Stimulated activated CD4-positive, alpha-beta T cell treated with anti-CD3 and anti-CD28 coated beads, Interleukin-1b, Interleukin-23, amount 100 ng/mL, for 48 hours (primary cell): Measurements from ENCODE around the gene PRCP.
"Not testable (repeated sequence)": the region's sequence is repeated elsewhere in the genome, so short reads cannot be mapped to it uniquely, and the experiment has no call there.

Experiments
- DNase-seq: peaks from one replicate; pipeline ENCODE4 v3.0.0-alpha.2; 2020

Gene PRCP

DNA sequence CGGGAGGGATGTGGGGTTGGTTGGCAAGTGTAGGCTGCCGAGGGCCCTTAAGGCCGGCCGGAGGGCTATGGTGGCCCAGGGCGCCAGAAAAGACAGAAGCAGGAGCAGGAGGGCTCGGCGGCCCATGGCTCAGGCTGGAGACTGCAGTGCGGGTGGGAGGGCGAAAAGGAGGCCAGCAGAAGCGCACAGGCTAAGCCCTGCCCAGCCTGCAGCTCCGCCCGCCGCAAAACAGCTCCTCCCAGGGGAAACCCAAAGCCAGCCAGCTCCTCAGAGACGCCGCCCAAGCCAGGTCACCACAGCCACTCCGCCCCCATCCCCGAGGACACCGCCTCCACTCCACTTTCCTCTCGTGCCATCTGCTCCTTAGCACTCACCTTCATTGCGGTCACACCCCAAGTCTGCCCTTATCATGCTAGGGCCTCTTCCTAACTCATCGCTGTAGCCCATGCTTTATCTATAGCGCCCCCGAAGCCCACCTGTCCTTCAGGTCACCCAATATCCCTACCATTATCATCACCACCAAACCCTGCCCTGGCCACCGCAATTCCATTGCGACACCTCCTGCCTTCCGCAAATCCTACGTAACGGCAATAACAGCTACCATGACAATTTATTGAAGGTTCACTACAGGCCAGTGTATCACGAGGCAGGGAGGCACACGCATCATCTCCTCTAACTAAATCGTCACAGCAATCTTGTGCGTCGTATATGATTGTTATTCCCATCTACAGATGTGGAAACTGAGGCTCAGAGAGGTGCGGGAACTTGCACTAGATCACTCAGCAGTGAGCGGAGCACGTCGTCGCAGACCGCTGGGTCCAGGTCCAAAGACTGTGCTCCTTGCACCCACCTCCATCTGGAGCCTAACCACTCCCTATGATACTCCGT is at the start of gene PRCP:
Gene PRCP (minus strand): TSS at position 154 of the 888 bp plus-strand sequence. CDS start 28 bp downstream, at position 126.
- DNase-seq: peak; percentile 95

DNA sequence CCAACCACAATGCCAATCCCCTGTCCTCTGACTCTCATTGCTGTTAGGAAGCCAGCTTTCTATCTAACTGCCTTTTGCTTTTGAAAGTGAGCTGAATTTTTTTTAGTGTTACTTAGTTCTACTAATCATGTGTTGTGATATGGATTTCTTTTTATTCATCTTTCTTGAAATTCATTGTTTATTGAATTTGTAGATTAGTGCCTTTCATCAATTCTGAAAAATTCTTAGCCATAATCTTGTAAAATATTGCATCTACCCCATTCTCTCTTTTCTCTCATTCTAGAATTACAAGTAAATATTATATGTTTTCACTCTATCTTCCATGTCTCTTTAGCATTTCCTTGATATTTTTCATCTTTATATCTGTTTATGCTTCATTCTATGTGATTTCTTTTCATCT is 49.1 kb upstream of the PRCP start:
- DNase-seq: no peak

DNA sequence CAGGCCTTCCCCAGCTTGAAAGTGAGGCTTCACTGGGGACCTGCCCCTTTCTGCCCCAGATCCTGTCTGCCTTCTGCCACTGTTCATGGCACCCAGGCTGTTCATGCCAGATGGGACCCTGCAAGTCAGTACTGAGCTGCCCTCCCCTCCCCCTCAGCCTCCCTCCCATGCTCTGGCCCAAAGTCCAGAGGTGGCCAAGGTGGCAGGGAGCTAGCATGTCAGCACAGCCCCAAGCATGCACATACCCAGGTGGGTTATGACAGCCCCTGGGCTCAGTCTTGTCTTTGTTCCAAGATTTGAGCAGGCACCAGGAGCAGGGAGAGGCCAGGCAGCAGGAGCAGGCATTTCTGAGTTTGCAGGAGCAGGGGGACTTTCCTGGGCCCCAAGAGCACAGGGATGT is 45.5 kb upstream of the PRCP start:
- no peak for DNase-seq

DNA sequence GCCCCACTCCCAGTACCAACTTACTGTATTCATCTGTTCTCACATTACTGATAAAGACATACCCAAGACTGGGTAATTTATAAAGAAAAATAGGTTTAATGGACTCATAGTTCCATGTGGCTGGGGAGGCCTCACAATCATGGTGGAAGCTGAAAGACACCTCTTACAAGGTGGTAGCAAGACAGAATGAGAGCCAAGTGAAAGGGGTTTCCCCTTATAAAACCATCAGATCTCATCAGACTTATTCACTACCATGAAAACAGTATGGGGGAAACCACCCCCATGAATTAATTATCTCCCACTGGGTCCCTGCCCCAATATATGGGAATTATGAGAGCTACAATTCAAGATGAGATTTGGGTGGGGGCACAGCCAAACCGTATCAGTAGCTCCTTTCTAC is 44.8 kb upstream of the PRCP start:
- DNase-seq: not testable (repeated sequence)

DNA sequence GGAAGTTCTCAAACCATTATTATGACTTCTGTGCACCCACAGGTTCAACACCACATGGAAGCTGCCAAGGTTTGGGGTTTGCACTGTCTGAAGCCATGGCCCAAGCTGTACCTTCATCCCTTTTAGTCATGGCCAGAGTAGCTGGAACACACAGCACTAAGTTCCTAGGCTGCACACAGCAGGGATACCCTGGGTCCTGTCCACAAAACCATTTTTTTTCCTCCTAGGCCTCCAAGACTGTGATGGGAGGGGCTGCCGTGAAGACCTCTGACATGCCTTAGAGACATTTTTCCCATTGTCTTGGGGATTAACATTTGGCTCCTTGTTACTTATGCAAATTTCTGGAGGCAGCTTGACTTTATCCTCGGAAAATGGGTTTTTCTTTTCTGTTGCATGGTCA is 44.0 kb upstream of the PRCP start:
- no peak for DNase-seq

DNA sequence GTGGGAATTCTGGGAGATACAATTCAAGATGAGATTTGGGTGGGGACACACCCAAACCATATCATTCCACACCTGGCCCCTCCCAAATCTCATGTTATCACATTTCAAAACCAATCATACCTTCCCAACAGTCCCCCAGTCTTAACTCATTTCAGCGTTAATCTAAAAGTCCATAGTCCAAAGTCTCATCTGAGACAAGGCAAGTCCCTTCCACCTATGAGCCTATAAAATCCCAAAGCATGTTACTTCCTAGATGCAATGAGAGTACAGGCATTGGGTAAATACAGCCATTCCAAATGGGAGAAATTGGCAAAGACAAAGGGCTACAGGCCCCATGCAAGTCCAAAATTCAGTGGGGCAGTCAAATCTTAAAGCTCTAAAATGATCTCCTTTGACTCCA is 43.2 kb upstream of the PRCP start:
- DNase-seq: not testable (repeated sequence)

DNA sequence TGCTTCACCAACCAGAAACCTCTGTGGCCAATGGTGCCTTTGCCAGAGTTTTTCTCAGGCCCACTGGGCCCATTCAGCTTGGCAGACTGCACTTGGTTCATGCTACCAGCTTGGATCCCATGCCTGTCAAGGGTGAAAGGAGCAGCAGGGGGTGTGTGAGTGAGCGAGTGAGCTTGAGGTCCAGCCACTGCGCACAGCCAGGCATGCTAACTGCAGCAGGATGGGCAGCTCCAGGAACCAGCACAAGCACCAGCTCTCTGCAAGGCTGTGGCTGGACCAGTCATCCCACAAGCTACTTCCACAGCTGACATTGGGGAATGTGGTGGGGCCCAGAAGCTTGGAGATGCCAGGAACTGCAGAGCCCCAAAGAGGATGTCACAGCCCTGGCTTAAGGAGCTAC is 42.1 kb upstream of the PRCP start:
- DNase-seq: no peak

DNA sequence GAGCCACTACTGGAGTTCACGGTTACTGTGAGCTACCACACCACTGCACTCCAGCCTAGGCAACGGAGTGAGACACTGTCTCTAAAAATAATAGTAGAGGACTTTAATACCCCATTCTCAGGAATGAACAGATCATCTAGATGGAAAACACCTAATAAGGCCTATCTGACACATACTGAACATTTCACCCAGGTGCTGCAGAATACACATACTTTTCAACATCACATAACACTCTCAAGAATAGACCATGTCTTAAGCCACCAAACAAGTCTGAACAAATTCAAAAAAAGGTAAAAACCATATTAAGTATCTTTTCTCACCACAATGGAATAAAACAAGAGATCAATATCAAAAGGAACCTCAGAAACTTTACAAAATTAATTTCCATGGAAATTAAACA is 39.2 kb upstream of the PRCP start:
- DNase-seq: no peak

DNA sequence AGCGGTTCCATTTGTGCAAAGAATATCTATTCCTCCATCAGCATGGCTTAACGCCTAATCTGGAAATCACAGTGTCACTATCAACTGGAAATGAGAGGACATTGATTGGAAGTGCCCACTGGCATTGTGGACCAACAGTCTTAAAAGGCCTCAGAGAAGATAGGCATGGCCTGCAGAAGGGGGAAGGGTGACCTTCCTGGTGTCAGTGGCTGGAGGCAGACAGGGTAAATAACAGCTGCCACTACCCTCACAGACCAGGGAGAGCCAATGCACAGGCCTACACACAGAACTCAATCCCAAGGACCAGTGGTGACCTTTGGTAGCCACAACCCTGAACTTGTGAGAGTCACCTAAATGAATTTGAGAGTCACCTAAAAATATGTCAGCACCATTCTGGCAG is 37.3 kb upstream of the PRCP start:
- DNase-seq: no peak

DNA sequence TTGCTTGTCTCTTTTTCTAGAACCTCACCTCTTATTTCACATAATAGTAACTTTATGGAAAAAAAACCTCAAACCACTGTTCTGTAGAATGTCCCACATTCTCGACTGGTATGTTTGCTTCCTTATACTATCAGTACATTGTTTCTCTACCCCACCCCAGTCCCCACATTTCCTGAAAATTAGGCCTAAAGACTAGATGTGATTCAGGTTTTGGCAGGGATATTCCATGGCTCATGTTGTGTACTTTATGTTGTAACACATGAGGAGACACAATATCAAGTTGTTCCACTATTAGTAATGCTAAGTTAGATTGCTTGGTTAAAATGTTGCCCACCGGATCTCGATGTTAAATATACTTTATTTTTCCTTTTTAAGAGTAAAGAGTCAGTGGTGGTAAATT is 36.0 kb upstream of the PRCP start:
- no peak for DNase-seq

DNA sequence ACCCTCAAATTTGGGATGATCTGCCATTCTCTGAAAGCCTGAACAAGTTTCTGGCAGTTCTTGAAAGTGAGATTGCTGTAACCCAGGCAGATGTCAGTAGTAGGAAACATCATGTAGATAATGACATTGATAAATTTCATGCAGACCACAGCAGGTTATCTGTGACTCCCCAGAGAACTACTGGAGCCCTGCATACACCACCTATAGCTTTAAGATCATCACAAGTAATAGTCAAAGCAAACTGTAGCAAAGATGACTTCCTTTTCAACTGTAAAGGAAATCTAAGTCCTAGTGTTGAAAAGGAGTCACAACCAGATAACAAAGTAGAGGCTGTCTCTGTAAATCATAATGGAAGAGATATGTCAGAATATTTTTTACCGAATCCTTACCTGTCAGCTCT is 32.3 kb upstream of the PRCP start:
- no peak for DNase-seq

DNA sequence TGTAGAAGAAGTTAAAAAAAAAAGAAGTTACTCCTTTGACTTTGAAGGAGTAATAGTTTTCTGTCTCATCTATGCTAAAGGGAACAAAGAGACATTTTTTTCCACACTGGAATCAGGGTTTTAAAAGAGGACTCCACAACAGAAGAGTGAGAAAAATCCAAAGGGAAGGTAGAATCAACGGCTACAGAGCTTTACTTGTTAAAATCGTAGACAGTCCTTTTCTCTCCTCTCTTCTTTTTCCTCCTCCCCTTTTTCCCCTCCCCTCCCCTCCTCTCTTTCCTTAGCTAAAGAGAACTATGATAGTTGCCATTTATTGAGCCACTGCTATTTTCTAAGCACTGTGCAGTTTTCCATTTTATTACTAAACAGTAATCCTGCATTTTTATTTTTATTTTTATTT is 30.5 kb upstream of the PRCP start:
- no peak for DNase-seq

DNA sequence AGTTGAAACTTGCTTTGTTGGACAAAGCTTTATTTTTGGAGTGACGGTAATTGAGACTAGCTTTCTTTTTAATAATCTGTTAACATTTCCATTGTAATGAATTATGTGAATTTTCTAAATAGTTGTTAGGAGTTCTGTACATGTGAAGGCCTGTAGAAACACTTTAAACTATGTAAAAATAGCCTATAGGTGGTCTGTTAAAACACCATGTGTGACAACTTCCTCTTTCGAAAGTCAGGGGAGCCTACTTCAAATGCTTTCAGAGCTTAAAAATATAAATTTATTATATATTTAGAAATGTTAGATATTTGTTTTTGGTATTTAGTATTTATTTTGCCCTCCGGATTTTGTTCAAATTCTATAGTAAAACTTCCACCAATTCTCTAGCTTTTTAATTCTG is 30.0 kb upstream of the PRCP start:
- no peak for DNase-seq

DNA sequence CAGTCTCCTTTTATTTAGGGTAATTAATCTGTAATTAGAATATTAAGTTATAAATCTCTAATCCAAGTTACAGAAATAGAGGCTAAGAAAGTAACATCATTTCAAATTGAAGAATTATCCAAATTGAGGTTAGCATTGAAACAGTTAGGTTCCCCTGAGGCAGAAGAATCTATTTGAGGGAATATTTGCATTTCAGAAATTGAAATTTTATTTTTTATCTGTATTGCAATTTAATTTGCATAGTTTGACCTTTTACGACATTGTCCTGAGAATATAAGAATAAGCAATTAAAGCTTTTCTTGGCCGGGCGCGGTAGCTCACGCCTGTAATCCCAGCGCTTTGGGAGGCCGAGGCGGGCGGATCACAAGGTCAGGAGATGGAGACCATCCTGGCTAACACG is 28.9 kb upstream of the PRCP start:
- no peak for DNase-seq

DNA sequence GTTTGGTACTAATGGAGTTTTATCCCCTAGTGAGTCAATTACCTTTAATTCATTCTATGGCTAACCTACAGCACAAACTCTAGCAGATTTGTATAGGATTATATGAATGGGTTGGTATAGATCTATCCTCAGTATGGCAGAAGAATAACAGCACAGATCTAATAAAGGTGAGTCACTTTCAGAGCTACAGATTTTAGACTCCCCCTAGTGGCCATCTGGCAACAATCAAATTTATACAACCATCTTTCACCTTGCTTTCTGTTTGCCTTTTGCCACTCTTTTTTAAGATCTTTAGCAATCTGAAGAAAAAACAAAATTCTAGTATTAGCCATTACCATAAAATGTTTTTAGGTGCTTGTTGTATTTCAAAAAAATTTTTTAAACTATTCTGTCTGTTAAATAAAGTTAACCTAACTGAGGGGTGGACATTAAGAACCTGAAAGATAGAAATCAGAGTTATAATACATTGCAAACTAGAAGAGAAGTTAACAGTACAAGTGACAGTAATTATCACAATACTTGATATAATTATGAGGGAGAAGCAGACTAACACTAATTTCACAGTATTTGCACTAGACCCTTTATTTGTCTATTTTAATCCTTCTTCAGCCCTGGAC is 27.1 kb upstream of the PRCP start:
- DNase-seq: no peak

DNA sequence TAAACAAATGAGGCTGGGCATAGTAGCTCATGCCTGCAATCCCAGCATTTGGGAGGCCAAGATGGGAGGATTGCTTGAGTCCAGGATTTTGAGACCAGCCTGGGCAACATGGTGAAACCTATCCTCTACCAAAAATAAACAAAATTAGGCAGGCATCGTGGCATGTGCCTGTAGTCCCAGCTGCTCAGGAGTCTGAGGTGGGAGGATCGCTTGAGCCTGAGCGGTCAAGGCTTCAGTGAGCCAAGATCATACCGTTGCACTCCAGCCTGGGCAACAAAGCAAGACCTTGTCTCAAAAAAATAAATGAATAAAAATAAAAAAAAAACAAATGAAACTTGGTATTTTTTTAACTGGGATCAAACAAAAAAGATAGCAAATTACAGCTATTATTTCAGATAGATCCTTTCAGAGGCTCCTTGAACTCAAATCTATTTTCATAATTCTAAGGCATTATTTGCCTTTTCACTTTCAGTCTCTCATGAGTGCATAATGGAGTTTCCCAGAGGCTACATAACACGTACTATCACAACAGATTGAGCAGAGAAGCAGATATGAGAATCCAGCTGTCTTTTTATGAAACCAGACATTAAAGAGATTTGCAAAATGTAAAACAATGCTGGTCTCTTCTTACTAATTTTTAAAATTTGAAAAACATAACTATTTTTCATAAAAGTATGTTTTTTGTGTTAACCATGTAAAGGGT is 24.4 kb upstream of the PRCP start:
- DNase-seq: no peak

DNA sequence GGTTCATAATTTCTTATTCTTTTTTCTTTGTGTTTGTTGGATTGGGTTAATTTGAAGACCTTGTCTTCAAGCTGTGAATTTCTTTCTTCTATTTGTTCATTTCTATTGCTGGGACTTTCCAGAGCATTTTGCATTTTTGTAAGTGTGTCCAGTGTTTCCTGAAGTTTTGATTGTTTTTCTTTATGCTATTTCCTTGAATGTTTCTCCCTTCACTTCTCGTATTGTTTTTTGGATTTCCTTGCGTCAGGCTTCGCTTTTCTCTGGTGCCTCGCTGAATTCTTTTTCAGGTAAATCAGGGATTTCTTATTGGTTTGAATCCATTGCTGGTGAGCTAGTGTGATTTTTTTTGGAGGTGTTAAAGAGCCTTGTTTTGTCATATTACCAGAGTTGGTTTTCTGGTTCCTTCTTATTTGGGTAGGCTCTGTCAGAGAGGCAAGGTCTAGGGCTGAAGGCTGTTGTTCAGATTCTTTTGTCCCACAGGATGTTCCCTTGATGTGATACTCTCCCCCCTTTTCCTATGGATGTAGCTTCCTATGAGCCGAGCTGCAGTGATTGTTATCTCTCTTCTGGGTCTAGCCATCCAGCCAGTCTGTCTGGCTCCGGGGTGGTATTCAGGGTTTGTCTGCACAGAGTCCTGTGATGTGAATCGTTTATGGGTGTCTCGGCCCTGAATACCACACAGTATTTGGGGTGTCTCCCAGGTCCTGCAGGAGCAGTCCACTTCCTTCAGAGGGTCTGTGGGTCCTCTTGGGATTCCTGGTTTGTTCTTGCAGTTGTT is 22.4 kb upstream of the PRCP start:
- DNase-seq: not testable (repeated sequence)

DNA sequence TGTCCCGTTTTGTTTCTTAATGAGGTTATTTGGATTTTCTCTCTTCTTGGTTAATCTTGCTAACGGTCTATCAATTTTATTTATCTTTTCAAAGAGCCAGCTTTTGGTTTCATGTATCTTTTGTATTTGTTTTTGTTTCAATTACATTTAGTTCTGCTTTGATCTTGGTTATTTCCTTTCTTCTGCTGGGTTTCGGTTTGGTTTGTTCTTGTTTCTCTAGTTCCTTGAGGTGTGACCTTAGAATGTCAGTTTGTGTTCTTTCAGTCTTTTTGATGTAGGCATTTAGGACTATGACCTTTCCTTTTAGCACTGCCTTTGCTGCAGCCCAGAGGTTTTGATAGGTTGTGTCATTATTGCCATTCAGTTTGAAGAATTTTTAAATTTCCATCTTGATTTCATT is 20.0 kb upstream of the PRCP start:
- DNase-seq: not testable (repeated sequence)

DNA sequence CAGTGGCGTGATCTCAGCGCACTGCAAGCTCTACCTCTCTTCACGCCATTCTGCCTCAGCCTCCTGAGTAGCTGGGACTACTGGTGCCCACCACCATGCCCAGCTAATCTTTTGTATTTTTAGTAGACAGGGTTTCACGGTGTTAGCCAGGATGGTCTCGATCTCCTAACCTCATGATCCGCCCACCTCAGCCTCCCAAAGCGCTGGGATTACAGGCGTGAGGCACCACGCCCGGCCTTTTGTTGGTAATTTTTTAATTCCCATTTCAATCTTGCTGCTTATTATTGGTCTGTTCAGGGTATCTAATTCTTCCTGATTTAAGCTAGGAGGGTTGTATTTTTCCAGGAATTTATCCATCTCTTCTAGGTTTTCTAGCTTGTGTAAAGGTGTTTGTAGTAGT is 19.6 kb upstream of the PRCP start:
- not testable (repeated sequence) for DNase-seq

DNA sequence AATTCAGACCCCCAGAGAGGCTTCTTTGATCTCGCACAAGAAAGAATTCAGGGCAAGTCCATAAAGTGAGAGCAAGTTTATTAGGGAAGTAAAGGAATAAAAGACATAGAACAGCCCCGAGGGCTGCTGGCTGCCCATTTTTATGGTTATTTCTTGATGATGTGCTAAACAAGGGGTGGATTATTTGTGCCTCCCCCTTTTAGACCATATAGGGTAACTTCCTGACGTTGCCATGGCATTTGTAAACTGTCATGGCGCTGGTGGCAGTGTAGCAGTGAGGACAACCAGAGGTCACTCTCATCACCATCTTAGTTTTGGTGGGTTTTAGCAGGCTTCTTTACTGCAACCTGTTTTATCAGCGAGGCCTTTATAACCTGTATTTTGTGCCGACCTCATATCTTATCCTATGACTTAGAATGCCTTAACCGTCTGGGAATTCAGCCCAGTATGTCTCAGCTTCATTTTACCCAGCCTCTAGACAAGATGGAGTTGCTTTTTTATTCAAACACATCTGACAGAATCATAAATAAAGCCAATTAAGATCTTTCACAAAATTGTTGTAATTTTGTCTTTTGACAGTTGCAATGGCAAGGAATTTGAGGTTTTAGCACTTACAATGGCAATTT is 8.9 kb upstream of the PRCP start:
- DNase-seq: no peak

DNA sequence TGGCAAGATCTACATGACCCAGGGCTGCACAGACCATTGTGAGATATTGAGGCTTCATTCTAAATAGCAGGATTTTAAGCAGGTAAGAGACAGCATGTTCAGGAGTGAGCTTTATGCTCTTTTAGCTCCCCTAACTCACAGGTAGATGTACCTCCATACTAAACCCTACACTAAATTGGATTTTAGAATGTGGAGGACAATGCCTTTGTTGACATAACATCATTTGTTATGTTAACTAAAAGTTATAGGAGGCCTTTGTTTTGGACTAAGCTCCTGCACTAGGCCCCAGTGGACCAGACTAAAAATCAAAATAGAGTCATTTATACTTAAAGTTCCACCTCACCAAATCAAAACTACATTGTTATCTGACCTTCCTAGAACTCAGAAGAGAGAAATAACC is 8.1 kb upstream of the PRCP start:
- DNase-seq: no peak

DNA sequence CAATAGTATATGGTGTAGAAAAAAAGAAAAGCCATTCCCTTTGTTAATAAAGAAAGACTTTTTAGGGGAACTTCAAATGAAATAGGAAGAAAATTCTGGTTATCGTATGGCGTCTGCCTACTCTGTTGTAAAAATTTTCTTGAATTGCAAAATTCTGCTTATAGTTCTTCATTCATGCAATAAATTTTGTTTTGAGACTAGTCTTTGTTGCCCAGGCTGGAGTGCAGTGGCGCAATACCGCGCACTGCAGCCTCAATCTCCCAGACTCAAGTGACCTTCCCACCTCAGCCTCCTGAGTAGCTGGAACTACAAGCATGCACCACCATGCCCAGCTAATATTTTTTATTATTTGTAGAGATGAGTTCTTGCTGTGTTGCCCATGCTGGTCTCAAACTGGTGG is 7.1 kb upstream of the PRCP start:
- no peak for DNase-seq

DNA sequence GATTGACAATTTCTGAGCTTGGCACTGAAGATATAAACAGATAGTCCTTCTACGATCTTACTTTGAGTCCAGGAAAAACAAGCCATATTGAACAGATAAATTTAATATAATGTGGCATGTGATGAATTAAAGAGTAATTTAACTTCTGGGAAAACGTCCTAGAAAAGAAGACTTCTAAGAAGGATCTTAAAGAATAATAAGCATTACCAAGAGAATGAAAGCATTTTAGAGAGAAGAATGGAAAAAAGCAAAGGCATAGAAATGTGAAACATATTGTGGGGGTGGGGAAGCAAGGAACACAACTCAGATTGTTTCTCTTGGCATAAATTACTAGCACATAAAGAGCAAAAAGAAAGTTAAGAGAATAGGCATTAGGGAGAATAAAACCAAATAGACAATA is 6.7 kb upstream of the PRCP start:
- DNase-seq: no peak
